Fibroblast of upper back skin (primary cell): Measurements from ENCODE around the gene NCAPH2.

Experiments
- DNase-seq: peaks from one replicate; pipeline ENCODE4 v3.0.0-alpha.2; 2013

NCAPH2 gene

DNA sequence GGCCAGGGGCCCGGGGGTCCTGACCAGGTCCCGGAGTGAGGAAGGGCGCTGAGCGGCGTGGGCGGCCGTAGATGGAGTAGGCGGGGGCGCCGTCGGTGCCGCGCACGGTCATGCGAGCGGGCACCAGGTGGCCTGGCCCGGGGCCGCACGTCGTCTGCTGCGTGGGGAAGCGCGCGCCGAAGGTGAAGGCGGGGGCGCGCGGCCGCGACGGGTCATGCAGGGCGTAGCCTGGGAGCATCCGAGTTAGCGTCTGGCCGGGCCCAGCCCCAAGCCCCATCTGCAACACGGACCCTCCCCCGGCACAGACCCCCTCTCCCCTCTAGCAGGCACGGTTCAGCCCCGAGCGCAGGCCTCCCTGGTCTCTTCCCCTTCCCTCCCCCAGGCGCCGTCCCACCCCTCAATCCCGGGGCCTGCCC is 23.5 kb downstream of the NCAPH2 start:
- DNase-seq = no peak

DNA sequence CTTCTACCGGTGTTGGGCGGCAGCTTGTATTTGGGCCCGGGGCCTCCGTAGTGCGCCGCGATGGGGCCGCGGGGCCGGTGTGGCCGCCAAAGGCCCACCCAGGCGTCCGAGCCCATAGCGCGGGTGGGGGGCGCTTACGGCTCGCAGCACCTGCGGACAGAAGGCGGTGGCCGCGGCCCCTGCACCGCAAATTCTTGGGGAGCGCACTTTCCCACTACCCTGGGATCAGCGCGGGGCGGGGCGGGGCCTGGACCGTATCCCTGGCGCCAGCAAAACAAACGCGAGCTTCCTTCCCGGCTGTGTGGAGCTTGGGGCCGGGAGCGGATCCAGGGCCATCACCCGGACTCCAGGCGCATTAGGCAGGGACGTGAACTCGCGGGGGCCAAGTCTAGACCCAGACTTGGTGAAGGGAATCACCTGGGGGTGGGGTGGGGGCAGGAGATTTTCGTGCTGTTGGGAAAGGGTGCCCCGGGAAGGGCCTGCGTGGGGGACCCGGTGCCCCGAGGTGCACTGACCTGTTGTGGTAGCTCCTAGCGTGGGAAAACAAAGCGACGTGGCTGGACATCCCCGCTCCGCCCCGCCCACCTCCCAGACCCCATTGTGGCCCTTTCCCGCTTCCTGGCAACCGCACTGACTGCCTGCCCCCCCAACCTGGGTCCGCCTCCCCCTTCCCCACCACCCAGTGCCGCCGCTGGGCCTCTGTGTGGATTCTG is 24.1 kb downstream of the NCAPH2 start:
- peak; percentile 38 for DNase-seq

DNA sequence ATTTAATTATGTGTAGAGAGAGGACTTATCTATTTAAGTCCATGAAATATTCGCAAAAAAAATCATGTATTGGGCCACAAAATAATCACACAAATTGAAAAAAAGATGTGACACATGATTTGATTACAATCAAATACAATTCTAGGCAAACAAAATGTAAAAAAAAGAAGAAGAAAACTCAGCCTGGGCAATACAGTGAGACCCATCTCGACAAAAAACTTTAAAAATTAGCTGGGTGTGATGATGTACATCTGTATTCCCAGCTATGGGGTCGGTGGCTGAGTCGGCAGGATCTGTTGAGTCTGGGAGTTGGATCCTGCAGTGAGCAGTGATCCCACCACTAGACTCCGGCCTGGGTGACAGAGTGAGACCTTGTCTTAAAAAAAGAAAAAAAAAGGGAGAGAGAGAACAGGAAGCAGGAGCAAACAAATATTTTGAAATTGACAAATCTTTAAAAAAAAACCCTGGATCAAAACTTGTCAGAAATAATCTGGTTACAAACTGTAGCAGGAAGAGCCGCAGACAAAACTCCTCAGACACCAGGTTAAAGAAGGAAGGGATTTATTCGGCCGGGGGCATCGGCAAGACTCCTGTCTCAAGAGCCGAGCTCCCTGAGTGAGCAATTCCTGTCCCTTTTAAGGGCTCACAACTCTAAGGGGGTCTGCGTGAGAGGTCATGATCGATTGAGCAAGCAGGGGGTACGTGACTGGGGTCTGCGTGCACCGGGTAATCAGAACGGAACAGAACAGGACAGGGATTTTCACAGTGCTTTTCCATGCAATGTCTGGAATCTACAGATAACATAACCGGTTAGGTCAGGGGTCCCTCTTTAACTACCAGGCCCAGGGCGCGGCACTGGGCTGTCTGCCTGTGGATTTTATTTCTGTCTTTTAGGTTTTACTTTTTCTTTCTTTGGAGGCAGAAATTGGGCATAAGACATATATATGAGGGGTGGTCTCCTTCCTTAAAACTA is 25.1 kb downstream of the NCAPH2 start:
- no peak for DNase-seq

- DNase-seq = peak; percentile 57
Observed at GRCh38 chr22:50533856-50534711, 26.1 kb downstream of the NCAPH2 start.

GRCh38 chr22:50535113-50535512 is 27.1 kb downstream of the NCAPH2 start:
- DNase-seq = no peak

- DNase-seq = no peak
Observed at GRCh38 chr22:50536226-50536625, 28.2 kb downstream of the NCAPH2 start.

- no peak for DNase-seq
Observed at GRCh38 chr22:50537765-50538164, 29.7 kb downstream of the NCAPH2 start.

- no peak for DNase-seq
Observed at GRCh38 chr22:50540381-50540780, 32.4 kb downstream of the NCAPH2 start.

DNA sequence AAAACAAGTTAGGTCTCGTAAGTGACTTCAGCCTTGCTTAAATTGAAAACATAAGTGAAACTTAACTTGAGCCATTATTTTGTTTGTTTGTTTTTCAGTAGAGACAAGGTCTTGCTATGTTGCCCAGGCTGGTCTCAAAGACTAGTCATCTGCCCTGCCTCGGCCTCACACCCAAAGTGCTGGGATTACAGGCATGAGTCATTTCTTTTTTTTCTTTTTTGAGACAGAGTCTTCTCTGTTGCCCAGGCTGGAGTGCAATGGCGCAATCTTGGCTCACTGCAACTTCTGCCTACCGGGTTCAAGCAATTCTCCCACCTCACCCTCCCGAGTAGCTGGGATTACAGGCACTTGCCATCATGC is 33.6 kb downstream of the NCAPH2 start:
- DNase-seq = peak; percentile 69

DNA sequence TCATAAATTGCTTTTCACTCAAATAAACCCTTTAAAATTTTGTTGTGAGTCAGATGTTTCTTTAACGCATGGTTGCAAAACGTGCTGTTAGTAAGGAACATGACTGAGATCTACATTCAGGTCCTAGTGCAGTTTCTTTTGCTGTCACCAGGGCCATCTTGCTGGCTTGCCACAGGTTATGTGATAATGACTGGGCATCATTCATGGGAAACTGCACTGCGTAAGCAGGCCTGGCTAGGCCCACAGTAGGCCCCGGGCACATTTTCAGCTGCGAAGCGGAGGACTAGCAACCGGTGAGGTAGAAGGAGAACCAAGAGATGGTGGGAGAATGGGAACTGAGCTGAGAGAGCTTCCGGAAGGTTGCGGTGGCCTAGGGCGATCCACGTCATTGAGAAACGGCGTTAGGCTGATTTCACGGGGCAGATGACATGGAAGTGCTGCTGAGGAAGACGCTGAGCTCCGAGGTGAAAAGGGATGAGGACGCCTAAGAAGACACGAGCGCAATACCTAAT is 34.4 kb downstream of the NCAPH2 start:
- DNase-seq = no peak

DNA sequence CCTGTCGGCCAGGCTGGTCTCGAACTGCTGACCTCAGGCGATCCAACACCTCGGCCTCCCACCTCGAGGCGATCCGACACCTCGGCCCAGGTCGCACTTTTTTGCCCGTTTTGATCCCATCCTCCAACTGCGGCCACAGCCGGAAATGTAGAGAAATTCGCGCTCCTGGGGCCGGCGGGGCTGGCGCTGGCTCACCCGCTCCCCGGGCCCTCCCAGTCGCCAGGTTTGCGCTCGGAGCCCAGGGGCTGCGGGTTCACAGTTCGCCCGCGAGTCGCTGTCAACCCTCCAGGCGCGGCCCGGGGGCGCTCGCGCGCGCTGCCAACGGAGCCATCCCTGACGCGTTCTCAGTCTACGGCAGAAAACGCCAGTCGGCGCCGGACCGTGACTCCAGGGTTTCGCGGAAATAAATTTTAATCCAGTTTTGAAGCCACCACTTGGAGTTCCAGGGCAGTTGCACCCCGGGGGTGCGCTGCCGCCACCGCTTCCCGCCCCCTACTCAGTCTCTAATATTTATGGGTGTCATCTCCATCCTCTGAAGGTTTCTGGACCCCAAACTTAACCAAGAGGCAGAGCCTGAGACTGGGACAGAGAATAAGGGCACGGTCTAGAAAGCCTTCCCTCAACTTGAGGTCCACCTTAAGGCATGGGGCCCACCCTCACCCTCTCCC is 36.2 kb downstream of the NCAPH2 start:
- peak; percentile 53 for DNase-seq

- DNase-seq = no peak
Observed at GRCh38 chr22:50544746-50545253, 36.8 kb downstream of the NCAPH2 start.

- DNase-seq = peak; percentile 81
Observed at GRCh38 chr22:50545522-50546325, 37.7 kb downstream of the NCAPH2 start, which contains the start of gene KLHDC7B. Gene KLHDC7B (plus strand): TSS chr22:50545899. CDS start chr22:50546244, 345 bp downstream.

GRCh38 chr22:50546326-50547262 is 38.6 kb downstream of the NCAPH2 start:
- DNase-seq = no peak

DNA sequence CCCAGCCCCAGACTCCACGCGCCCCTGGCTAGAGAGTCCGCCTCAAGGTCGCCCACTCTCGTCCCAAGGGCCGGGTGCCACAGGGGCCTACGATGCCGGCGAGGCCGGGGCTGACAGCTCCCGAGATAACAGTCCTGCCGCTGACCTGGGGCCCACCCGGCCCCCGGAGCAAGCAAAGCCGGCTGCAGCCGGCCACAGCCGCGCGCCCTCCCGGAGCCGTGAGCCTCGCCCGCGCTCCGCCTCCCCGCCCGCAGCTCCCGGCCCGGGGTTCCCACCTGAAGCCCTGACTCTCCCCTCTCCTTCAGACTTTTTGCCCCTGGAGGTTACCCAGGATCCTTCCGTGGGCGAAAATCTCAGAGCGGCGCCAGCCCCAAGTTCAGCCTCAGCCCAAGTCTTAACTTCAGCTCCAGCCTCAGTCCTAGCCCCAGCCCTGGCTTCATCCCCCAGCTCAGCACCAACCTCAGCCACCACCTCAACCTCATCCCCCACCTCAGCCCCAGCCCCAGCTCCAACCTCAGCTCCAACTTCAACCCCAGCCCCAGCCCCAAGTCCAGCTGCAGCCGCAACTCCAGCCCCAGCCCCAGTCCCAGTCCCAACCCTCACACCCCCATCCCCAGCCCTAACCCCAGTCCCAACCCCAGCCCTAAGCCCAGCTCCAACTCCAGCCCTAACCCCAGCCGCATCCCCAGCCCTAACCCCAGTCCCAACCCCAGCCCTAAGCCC is 39.4 kb downstream of the NCAPH2 start:
- DNase-seq = no peak

- DNase-seq = no peak
Observed at GRCh38 chr22:50548040-50548920, 40.3 kb downstream of the NCAPH2 start.

- no peak for DNase-seq
Observed at GRCh38 chr22:50548921-50549790, 41.1 kb downstream of the NCAPH2 start.
